ENCODE data around the gene GRID2IP.
"Not testable (repeated sequence)": the region's sequence is repeated elsewhere in the genome, so short reads cannot be mapped to it uniquely, and the experiment has no call there.

The GRID2IP gene

DNA sequence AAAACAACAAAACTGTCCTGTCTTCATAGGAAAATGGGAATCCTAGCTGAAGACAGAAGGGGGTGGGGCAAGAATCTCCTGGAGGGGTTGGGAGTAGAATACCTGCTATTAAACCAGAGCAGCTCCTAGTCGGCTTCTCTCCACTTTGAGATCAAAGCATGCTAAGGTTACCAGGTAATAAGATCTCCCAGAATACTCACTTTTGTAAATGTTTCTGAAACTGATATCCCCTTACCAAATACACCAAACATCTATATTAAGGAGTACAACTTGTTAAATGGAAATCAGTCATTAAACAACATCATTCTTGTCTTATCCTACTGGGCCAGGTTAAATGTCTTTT lies 74.0 kb downstream of the GRID2IP start:
- H3K9me3 Mint-ChIP-seq, result no peaks in the 10 kb centered on the region
- no peak overlapping the region for H3K27ac Mint-ChIP-seq
- H3K4me1 Mint-ChIP-seq, result peaks cover 24% of the 10 kb centered on the region
- H3K27me3 Mint-ChIP-seq, result no peaks in the 10 kb centered on the region
- ATAC-seq (ENCODE audit: low read depth) (no peak), DNase-seq (ENCODE audit: low spot score in 2 of 2) (no peak)
- no peak overlapping the region for H3K4me3 Mint-ChIP-seq
- peaks cover 7% of the 10 kb centered on the region for H3K36me3 Mint-ChIP-seq

DNA sequence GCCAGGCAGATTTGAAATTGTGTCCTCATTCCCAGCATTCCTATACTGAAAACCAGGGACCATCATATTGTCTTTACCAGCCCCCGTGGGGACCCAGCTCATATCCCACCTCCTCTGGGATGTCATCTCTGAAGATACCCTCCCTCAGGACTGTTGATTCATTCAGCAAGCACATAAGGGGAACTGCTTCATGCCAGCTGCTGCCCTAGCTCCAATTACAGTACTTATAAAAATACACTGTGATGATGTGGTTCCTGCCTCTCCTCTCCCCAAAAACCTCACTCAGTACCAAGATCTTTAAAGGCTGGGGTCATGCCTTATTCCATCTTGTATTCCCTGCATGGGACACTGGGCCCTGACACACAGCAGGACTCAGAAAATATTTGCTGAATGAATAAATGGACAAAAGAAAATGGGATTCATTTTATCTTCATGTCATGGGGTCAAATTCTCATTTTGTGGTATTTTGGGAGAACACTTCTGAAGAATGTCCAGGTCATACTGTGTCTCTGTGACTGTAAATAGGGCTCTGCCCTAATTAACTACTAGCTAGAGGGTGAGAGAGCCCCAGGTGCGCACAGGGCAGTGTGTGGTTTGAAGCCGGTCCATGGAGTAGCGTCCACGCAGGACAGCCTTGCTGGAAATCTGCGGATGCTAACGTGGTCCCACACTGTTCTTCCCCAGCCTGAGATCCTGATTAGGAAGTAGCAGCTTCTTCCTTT lies 74.5 kb downstream of the GRID2IP start:
- H3K27ac Mint-ChIP-seq, result no peak overlapping the region
- DNase-seq (ENCODE audit: low spot score in 2 of 2) (no peak), ATAC-seq (ENCODE audit: low read depth) (no peak)
- H3K4me1 Mint-ChIP-seq, result peaks cover 24% of the 10 kb centered on the region
- no peaks in the 10 kb centered on the region for H3K9me3 Mint-ChIP-seq
- no peak overlapping the region for H3K4me3 Mint-ChIP-seq
- peaks cover 7% of the 10 kb centered on the region for H3K36me3 Mint-ChIP-seq
- no peaks in the 10 kb centered on the region for H3K27me3 Mint-ChIP-seq

DNA sequence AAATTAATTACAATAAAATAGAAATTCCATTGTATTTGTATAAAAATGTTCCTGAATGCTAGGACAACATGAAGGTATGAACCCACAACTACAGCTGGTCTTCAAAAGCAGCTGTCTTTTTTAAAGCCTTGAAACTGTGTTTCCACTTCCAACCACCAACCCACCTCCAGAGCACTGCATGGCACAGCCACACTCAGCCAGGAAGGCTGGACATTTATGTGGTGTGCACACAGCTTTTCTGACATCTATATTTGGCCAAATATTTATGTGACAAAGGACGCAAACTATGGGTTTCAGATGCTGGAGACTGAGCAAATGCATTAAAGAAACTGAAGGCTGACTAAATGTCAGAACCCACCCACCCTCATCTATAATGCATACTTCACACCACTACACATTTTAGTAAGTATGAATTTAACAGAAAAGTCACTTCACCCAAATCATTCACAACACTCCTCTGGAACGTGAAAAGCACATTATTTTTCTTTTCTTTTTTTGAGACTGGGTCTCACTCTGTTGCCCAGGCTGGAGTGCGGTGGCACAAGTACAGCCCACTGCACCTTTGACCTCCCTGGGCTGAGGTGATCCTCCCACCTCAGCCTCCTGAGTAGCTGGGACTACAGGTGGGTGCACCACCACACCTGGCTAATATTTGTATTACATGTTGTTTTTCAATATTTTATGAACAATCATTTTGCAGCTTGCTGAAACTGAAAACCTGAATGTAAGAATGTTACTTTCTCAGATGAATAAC lies 75.7 kb downstream of the GRID2IP start:
- Mint-ChIP-seq H3K36me3 (peaks cover 5% of the 10 kb centered on the region), H3K4me3 (no peak overlapping the region), H3K4me1 (peaks cover 21% of the 10 kb centered on the region), H3K9me3 (no peaks in the 10 kb centered on the region), H3K27ac (peak overlapping the region; percentile 79), H3K27me3 (no peaks in the 10 kb centered on the region)
- DNase-seq (ENCODE audit: low spot score in 2 of 2) (no peak), ATAC-seq (ENCODE audit: low read depth) (no peak)

DNA sequence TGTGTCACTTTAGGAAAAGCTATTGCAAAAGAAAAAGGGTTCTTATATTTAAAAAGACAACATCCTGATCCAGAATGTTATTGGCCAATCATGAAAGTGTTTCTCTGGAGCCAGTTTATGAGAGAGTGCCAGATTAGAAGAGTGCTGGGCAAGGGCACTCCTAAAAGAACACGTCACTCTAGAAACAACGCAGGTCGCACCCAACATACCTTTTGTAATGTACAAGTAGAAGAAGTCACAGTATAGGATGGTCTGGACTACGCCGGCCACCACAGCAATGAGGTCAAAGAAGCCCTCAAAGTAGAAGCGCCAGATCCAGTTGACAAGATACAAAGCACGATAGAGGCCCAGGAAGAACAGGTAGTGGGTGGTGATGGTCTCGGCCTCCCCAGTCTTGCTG lies 85.4 kb downstream of the GRID2IP start:
- Mint-ChIP-seq H3K36me3 (peaks cover 32% of the 10 kb centered on the region), H3K27ac (no peak overlapping the region)
- no peak for DNase-seq (ENCODE audit: low spot score in 2 of 2)

DNA sequence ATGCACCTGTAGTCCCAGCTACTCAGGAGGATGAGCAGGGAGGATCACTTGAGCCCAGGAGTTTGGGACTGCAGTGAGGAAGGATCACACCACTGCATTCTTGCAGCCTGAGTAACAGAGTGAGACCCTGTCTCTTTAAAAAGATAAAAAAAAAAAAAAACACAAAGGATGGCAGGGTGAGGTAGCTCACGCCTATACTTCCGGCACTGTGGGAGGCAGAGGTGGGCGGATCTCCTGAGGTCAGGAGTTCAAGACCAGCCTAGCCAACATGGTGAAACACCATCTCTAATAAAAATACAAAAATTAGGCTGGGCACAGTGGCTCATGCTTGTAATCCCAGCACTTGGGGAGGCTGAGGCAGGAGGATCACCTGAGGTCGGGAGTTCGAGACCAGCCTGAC lies 87.7 kb downstream of the GRID2IP start:
- H3K27me3 Mint-ChIP-seq, result not testable (repeated sequence)

More for the DNA sequence above, 85.4 kb downstream of the GRID2IP start:
- ATAC-seq (ENCODE audit: low read depth), result no peak
- no peak overlapping the region for H3K4me3 Mint-ChIP-seq
- H3K27me3 Mint-ChIP-seq, result no peaks in the 10 kb centered on the region
- peaks cover 7% of the 10 kb centered on the region for H3K4me1 Mint-ChIP-seq
- no peaks in the 10 kb centered on the region for H3K9me3 Mint-ChIP-seq

DNA sequence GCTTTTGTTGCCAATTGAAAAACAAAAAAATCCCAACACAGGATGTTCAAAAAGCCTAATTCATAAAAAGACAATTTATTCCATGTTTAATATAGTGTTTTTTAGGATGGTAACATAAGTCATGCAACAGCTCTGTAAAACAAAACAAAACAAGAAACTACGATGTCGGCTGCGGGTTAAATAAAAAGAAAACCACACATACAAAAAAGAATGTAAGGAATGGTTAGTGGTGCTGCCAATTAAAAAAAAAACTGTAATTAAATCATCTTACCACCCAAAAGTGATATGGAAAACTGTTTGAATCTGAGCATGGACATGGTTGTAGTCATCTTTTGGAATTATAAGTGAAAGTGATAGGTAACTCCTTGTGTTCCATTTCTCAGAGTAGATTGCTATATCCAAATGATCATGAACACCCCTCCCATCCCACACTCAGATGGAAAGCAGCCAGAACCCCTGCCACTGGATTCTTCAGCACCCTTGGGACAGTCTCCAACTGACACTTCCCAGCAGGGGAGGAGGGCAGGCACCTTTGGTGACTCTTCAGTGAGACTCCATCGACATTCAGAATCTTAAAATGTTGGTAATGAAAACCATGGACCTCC lies 89.2 kb downstream of the GRID2IP start:
- Mint-ChIP-seq H3K4me3 (no peak overlapping the region), H3K4me1 (peaks cover 8% of the 10 kb centered on the region), H3K9me3 (no peaks in the 10 kb centered on the region), H3K36me3 (peaks cover 19% of the 10 kb centered on the region), H3K27ac (no peak overlapping the region), H3K27me3 (no peaks in the 10 kb centered on the region)
- ATAC-seq (ENCODE audit: low read depth), result no peak
- no peak for DNase-seq (ENCODE audit: low spot score in 2 of 2)

More for the DNA sequence above, 87.7 kb downstream of the GRID2IP start:
- not testable (repeated sequence) for ATAC-seq (ENCODE audit: low read depth); H3K4me3 Mint-ChIP-seq; H3K9me3 Mint-ChIP-seq; H3K4me1 Mint-ChIP-seq; DNase-seq (ENCODE audit: low spot score in 2 of 2); H3K27ac Mint-ChIP-seq
- H3K36me3 Mint-ChIP-seq, result peaks cover 26% of the 10 kb centered on the region

DNA sequence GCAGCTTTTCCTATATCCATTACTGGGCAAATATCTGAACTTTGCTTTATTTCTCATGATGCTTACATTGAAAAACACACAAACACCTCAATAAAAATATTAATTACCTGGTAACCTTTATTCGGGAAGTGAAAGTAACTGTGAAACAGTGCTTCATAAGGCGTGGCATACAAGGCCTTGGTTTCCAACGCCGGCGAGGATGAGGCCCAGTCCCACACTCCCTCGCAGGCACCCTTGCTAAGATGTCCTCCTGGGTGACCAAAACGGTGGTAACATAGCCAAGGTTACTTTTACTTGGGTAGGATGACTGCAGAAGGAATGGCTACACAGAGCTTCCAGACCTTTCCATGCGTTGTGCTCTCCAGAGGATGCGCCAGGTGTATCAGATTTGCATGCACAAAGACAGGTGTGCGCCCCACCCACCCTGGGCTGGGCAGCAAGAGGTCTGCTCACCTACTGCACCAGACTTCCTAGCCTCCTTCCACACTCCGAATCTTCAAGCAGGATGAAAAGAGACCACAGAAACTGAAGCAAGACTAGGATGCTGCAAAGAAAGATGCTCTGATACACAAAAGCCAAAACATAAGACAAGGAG lies 90.2 kb downstream of the GRID2IP start:
- peak; percentile 63 for ATAC-seq (ENCODE audit: low read depth)

DNA sequence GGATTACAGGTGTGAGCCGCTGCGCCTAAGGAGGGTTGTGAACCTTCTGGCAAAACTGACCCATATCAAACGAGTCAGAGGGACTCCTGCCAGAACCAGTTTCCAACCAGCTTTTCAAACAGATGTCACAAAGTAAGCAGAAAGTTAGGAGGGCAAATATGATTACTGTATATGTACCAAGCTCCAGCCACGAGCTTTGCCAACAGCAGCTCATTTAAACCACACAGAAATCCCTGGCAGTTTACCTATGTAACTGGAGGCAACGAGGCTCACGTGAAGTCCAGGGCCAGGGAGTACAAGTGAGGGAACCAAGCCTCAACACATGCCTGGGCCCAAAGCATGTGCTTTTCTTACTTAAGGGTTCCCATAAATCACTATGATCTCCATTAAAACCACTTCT lies 91.0 kb downstream of the GRID2IP start:
- H3K9me3 Mint-ChIP-seq, result no peaks in the 10 kb centered on the region
- no peak overlapping the region for H3K27ac Mint-ChIP-seq
- H3K4me1 Mint-ChIP-seq, result peaks cover 8% of the 10 kb centered on the region
- DNase-seq (ENCODE audit: low spot score in 2 of 2) (no peak), ATAC-seq (ENCODE audit: low read depth) (no peak)
- no peak overlapping the region for H3K4me3 Mint-ChIP-seq
- peaks cover 4% of the 10 kb centered on the region for H3K36me3 Mint-ChIP-seq
- H3K27me3 Mint-ChIP-seq, result no peaks in the 10 kb centered on the region

More for the DNA sequence above, 90.2 kb downstream of the GRID2IP start:
- Mint-ChIP-seq H3K36me3 (peaks cover 11% of the 10 kb centered on the region), H3K27me3 (no peaks in the 10 kb centered on the region), H3K9me3 (no peaks in the 10 kb centered on the region), H3K27ac (peak overlapping the region; percentile 83), H3K4me1 (peaks cover 8% of the 10 kb centered on the region), H3K4me3 (no peak overlapping the region)
- DNase-seq (ENCODE audit: low spot score in 2 of 2), result no peak

DNA sequence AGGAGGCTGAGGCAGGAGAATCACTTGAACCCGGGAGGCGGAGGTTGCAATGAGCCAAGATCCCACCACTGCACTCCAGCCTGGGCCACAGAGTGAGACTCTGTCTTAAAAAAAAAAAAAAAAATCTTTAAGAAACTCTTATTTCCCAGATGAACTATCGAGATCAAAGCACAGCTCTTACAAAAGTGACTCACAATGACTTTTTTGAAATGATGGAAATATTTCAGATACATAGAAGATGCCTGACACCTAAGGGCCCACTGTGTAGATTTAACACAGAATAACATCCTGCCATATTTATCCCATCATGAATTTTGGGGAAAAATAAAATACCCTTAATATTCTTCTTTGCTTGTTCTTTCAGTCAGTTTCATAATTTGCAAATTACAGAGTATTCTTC lies 92.6 kb downstream of the GRID2IP start:
- not testable (repeated sequence) for DNase-seq (ENCODE audit: low spot score in 2 of 2); H3K4me1 Mint-ChIP-seq; H3K27me3 Mint-ChIP-seq; H3K36me3 Mint-ChIP-seq; H3K27ac Mint-ChIP-seq; H3K4me3 Mint-ChIP-seq; H3K9me3 Mint-ChIP-seq; ATAC-seq (ENCODE audit: low read depth)

DNA sequence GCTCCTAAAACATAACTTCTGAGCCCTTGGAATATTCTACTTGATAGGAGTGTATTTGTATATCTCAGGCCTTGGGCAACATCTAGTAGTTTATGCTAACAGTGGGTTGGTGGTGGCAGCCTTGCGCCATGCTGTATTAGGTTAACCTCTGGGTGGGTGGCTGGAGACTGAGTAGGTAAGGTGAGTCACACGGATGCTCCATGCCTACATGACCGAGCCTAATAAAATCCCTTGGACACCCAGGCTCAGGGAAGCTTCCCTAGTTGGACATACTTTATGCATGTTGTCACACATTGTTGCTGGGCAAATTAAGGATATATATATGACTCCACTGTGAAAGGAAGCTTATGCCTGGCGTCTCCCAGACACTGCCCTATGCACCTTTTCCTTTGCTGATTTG lies 97.5 kb downstream of the GRID2IP start:
- ATAC-seq (ENCODE audit: low read depth), result no peak
- Mint-ChIP-seq H3K27me3 (no peaks in the 10 kb centered on the region), H3K4me1 (no peaks in the 10 kb centered on the region), H3K36me3 (no peaks in the 10 kb centered on the region), H3K9me3 (no peaks in the 10 kb centered on the region), H3K27ac (no peak overlapping the region), H3K4me3 (no peak overlapping the region)
- no peak for DNase-seq (ENCODE audit: low spot score in 2 of 2)

DNA sequence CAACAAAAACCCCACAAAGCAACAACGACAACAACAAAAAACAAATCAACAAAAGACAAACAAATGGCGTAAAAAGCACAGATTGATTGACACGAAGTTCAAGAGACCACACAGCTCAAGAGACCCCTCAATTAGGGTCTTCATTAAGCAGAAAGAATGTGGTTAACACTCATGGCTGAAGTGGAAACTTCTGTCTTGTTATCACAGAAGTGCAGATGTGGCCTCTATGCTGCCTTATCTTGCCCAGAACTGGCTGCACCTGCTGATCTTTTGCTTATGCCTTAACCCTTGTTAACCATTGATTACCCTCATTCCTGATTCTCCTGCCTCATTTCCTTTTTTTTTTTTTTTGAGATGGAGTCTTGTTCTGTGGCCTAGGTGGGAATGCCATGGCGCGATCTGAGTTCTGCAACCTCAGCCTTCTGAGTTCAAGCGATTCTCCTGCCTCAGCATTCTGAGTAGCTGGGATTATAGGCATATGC lies 100.0 kb downstream of the GRID2IP start:
- H3K4me3 Mint-ChIP-seq, result no peak overlapping the region
- peaks cover 6% of the 10 kb centered on the region for H3K4me1 Mint-ChIP-seq
- no peaks in the 10 kb centered on the region for H3K9me3 Mint-ChIP-seq
- H3K27ac Mint-ChIP-seq, result no peak overlapping the region
- ATAC-seq (ENCODE audit: low read depth) (no peak), DNase-seq (ENCODE audit: low spot score in 2 of 2) (no peak)
- no peaks in the 10 kb centered on the region for H3K36me3 Mint-ChIP-seq
- H3K27me3 Mint-ChIP-seq, result no peaks in the 10 kb centered on the region

DNA sequence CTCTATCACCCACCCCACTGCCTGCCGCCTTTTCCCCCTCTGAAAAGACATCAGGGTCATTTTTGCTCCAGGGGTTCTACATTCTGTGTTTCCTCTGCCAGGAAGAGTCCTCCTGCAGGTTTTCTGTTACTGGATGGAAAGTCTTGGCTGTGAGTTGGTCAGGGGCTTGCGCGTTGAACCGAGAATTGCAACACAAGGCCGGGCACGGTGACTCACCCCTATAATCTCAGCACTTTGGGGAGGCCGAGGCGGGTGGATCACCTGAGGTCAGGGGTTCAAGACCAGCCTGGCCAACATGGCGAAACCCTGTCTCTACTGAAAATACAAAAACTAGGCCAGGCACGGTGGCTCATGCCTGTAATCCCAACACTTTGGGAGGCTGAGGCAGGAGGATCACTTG lies 100.7 kb downstream of the GRID2IP start:
- not testable (repeated sequence) for H3K27ac Mint-ChIP-seq; DNase-seq (ENCODE audit: low spot score in 2 of 2); ATAC-seq (ENCODE audit: low read depth); H3K9me3 Mint-ChIP-seq; H3K4me1 Mint-ChIP-seq; H3K36me3 Mint-ChIP-seq; H3K27me3 Mint-ChIP-seq; H3K4me3 Mint-ChIP-seq

DNA sequence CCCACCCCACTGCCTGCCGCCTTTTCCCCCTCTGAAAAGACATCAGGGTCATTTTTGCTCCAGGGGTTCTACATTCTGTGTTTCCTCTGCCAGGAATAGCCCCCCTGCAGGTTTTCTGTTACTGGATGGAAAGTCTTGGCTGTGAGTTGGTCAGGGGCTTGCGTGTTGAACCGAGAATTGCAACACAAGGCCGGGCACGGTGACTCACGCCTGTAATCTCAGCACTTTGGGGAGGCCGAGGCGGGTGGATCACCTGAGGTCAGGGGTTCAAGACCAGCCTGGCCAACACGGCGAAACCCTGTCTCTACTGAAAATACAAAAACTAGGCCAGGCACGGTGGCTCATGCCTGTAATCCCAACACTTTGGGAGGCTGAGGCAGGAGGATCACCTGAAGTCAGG lies 101.4 kb downstream of the GRID2IP start:
- not testable (repeated sequence) for DNase-seq (ENCODE audit: low spot score in 2 of 2); ATAC-seq (ENCODE audit: low read depth); H3K9me3 Mint-ChIP-seq; H3K4me3 Mint-ChIP-seq; H3K36me3 Mint-ChIP-seq; H3K27me3 Mint-ChIP-seq; H3K27ac Mint-ChIP-seq
- peaks cover 12% of the 10 kb centered on the region for H3K4me1 Mint-ChIP-seq

DNA sequence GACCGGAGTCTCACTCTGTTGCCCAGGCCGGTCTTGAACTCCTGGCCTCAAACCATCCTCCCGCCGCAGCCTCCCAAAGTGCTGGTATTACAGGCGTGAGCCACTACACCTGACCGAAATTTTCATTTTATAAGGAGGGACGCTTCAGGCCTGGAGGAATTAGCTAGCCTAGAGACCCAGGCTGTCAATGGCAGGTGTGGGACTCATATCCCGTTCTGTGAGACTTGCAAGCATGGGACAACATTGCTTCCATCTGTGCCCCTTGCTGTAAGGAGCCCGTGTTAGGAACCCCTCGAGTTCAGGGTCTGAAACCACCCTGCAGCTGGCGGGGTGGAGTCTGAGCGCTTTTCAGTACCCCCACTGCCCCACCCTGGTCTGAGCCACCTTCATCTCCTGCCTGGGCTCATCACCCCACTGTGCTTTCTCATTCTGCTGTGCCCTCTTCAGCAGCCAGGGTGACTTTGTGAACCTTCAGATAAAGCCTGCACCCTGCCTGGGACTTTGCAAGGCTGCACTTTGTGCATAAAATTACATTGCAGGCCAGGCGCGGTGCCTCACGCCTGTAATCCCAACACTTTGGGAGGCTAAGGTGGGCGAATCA lies 102.2 kb downstream of the GRID2IP start:
- H3K4me3 Mint-ChIP-seq, result peak overlapping the region; percentile 53
- H3K27me3 Mint-ChIP-seq, result no peaks in the 10 kb centered on the region
- no peak for DNase-seq (ENCODE audit: low spot score in 2 of 2)
- H3K27ac Mint-ChIP-seq, result no peak overlapping the region
- no peaks in the 10 kb centered on the region for H3K9me3 Mint-ChIP-seq
- ATAC-seq (ENCODE audit: low read depth), result no peak
- H3K4me1 Mint-ChIP-seq, result peaks cover 12% of the 10 kb centered on the region
- H3K36me3 Mint-ChIP-seq, result peaks cover 12% of the 10 kb centered on the region

Data from memory B cell (primary cell).